NCI-H1048 (cell line): ENCODE measurements around the gene MYO5A.
"Not testable (repeated sequence)": the region's sequence is repeated elsewhere in the genome, so short reads cannot be mapped to it uniquely, and the experiment has no call there.

Experiments
- DNase-seq: peaks from one replicate; lab custom pipeline; 2025; lab: John Stamatoyannopoulos, UW

The MYO5A gene

GRCh38 chr15:52417957-52418356 is 110.7 kb downstream of the MYO5A start:
- DNase-seq: no peak

GRCh38 chr15:52417521-52417920 is 111.2 kb downstream of the MYO5A start:
- DNase-seq: no peak

- not testable (repeated sequence) for DNase-seq
Observed at GRCh38 chr15:52416566-52416965, 112.1 kb downstream of the MYO5A start.

GRCh38 chr15:52415628-52416027 is 113.1 kb downstream of the MYO5A start:
- DNase-seq: no peak

- no peak for DNase-seq
Observed at GRCh38 chr15:52414936-52415335, 113.7 kb downstream of the MYO5A start.

- DNase-seq: no peak
Observed at GRCh38 chr15:52408823-52409222, 119.9 kb downstream of the MYO5A start.

GRCh38 chr15:52407374-52407773 is 121.3 kb downstream of the MYO5A start:
- no peak for DNase-seq

- no peak for DNase-seq
Observed at GRCh38 chr15:52406601-52407000, 122.1 kb downstream of the MYO5A start.

GRCh38 chr15:52405856-52406255 is 122.8 kb downstream of the MYO5A start:
- DNase-seq: no peak

GRCh38 chr15:52397118-52397517 is 131.6 kb downstream of the MYO5A start:
- DNase-seq: no peak

- no peak for DNase-seq
Observed at GRCh38 chr15:52394118-52394517, 134.6 kb downstream of the MYO5A start.

GRCh38 chr15:52392008-52392687 is 136.5 kb downstream of the MYO5A start:
- DNase-seq: no peak

GRCh38 chr15:52391069-52391468 is 137.6 kb downstream of the MYO5A start:
- DNase-seq: no peak

- no peak for DNase-seq
Observed at GRCh38 chr15:52385670-52386069, 143.0 kb downstream of the MYO5A start.

- DNase-seq: no peak
Observed at GRCh38 chr15:52383100-52383588, 145.5 kb downstream of the MYO5A start.

GRCh38 chr15:52382647-52383046 is 146.0 kb downstream of the MYO5A start:
- no peak for DNase-seq

- DNase-seq: no peak
Observed at GRCh38 chr15:52379395-52380106, 149.1 kb downstream of the MYO5A start.

GRCh38 chr15:52378746-52379394 is 149.8 kb downstream of the MYO5A start:
- DNase-seq: no peak

- no peak for DNase-seq
Observed at GRCh38 chr15:52370010-52370409, 158.7 kb downstream of the MYO5A start.

GRCh38 chr15:52369455-52369854 is 159.2 kb downstream of the MYO5A start:
- DNase-seq: no peak

GRCh38 chr15:52369030-52369429 is 159.7 kb downstream of the MYO5A start:
- no peak for DNase-seq

- DNase-seq: no peak
Observed at GRCh38 chr15:52368402-52368801, 160.3 kb downstream of the MYO5A start.

GRCh38 chr15:52362497-52362896 is 166.2 kb downstream of the MYO5A start:
- DNase-seq: no peak
